D721Med (cell line): ENCODE results near the gene IGSF23.

Experiments
- DNase-seq: peaks from one replicate; pipeline ENCODE4 v3.0.0; 2011; ENCODE audit warnings: low spot score; ENCODE audit not compliant: insufficient read length
- FAIRE-seq: peaks from 2 replicates; lab custom pipeline; 2011; peaks lifted over from hg19 to GRCh38; lab: Jason Lieb, UNC
- TF ChIP-seq, protein P1 (sequence below): IDR thresholded peaks from 2 replicates; pipeline ENCODE4 v1.5.1; 2012; ENCODE audit warnings: mild to moderate bottlenecking, control low read depth; ENCODE audit not compliant: insufficient read depth; ENCODE audit errors: missing control alignments

Gene IGSF23

DNA sequence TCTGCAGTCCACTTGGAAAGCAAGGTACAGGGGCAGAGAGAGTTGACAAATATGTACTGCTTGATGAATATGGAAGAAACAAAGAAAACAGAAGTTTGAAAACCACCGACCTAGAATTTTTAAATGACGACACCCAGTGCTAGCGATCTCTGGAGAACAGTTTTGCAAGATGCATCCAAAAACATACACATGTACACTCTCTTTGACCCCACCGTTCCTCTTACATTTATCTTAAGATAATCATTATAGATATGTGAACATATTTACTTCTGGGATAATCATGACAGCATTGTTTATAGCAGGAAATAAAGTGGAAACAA, 40.8 kb upstream of the IGSF23 start:
- FAIRE-seq (no peak), DNase-seq (no peak)
- TF ChIP-seq, protein P1, sequence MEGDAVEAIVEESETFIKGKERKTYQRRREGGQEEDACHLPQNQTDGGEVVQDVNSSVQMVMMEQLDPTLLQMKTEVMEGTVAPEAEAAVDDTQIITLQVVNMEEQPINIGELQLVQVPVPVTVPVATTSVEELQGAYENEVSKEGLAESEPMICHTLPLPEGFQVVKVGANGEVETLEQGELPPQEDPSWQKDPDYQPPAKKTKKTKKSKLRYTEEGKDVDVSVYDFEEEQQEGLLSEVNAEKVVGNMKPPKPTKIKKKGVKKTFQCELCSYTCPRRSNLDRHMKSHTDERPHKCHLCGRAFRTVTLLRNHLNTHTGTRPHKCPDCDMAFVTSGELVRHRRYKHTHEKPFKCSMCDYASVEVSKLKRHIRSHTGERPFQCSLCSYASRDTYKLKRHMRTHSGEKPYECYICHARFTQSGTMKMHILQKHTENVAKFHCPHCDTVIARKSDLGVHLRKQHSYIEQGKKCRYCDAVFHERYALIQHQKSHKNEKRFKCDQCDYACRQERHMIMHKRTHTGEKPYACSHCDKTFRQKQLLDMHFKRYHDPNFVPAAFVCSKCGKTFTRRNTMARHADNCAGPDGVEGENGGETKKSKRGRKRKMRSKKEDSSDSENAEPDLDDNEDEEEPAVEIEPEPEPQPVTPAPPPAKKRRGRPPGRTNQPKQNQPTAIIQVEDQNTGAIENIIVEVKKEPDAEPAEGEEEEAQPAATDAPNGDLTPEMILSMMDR = no peak

DNA sequence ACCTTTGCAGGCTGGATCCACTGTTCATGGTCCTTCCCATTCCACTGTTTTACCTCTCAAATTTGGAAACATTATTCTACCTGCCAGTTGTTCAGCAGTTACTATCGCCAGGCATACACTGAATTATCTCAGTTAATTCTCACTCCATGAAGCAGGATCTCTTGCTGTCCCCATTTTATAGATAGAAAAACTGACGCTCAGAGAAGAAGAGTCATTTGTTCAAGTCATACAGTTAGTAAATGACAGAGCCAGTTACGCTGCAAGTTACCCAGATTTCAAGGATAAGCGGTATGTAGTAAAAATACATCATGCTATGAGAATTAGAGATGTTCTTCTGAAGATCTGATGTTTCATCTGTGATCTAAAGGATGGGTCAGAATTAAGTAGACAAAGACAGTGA, 40.2 kb upstream of the IGSF23 start:
- DNase-seq (no peak), FAIRE-seq (no peak)
- TF ChIP-seq, protein P1 = no peak

GRCh38 chr19:44573627-44574026, 39.7 kb upstream of the IGSF23 start:
- no peak for FAIRE-seq
- no peak for DNase-seq
- TF ChIP-seq, protein P1 = no peak

- FAIRE-seq = no peak
- DNase-seq = no peak
- TF ChIP-seq, protein P1 = no peak
Observed at GRCh38 chr19:44574186-44574950, 39.0 kb upstream of the IGSF23 start.

DNA sequence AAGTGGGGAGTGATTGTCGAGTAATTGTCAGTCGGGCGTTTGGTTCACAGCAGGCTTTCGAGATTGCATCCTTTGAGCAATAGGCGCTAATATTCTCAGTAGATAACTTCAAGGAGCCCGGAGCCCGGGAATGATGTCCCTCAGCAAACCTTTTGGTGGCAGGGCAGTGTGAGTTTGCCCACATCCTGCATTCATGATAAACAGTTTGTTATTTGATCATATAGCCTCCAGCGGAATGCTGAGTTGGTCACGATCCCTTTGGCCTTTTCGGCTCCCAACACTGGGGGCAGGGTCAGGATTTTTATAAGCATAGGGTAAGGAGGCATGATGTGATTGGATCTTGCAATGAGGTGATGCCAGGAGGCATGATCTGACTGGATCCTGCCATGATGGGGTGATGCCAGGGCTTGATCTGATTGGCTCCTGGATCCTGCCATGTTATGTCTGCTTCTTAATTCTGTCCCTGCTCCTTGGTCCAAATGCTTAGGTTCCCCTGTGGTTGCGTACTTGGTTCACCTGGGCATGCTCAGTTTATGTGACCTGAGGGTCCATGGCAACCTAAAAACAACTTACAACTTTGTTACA, 38.2 kb upstream of the IGSF23 start:
- FAIRE-seq (no peak), DNase-seq (no peak)

DNA sequence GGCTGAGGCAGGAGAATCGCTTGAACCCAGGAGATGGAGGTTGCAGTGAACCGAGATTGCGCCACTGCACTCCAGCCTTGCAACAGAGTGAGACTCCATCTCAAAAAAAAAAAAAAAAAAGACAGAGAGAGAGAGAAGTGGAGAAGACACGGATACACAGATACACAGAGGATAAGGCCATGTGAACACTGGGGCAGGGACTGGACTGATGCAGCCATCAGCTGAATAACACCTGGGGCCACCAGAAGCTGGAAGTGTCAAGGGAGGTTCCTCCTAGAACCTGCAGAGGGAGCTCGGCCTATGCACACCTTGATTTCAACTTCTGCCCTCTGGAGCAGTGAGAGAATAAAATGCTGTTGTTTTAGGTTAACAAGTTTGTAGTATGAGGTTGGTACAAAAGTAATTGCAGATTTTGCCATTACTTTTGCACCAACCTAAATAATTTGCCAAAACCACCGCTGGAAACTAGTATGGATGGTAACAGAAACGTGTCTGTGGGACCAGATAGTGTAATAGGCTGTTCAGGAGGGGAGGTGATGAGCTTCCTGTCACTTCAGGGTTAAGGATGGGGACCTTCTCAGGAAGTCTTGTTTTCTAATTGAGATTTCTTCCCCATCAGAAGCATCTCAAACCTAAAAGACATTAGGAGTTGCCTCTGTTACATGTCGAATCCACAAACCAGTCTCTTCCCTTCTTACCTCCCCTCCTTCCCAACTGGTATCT, 36.4 kb upstream of the IGSF23 start:
- no peak for DNase-seq
- TF ChIP-seq, protein P1 = peak; percentile 34
- no peak for FAIRE-seq

More for the DNA sequence above, 38.2 kb upstream of the IGSF23 start:
- TF ChIP-seq, protein P1 = no peak

DNA sequence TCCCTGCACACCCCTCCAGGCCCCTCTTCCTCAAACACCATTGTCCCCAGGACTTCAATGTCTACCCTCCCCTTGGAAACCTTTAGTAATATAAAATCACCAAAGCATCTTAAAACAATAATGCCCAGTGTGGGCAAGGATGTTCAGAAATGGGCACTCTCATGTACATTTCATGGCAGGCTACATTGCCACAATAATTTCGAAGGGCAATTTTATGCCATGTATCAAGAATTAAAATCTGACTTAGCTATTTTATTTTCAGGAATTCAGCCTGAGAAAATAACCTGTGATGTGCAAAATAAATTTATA, 35.8 kb upstream of the IGSF23 start:
- DNase-seq = no peak
- TF ChIP-seq, protein P1 = no peak
- no peak for FAIRE-seq
